GM19397 (cell line): ENCODE results near the gene INTS1.

Experiments
- ATAC-seq: cut with Tn5 transposase; IDR thresholded peaks from one replicate; pipeline ENCODE4 v1.9.1; 2021; ENCODE audit warnings: mild to moderate bottlenecking, moderate library complexity; ENCODE audit not compliant: unreplicated experiment

INTS1 gene

GRCh38 chr7:1508277-1508758 lies 4.1 kb upstream of the INTS1 start:
- no peak for ATAC-seq

- ATAC-seq, result no peak
These were observed 1.8 kb upstream of the INTS1 start for GRCh38 chr7:1505731-1506550.

GRCh38 chr7:1503390-1503789 lies 799 bp downstream of the INTS1 start:
- no peak for ATAC-seq

- no peak for ATAC-seq
These were observed 1.3 kb downstream of the INTS1 start for GRCh38 chr7:1502845-1503244.

GRCh38 chr7:1501487-1502270 lies 2.5 kb downstream of the INTS1 start:
- ATAC-seq, result no peak

DNA sequence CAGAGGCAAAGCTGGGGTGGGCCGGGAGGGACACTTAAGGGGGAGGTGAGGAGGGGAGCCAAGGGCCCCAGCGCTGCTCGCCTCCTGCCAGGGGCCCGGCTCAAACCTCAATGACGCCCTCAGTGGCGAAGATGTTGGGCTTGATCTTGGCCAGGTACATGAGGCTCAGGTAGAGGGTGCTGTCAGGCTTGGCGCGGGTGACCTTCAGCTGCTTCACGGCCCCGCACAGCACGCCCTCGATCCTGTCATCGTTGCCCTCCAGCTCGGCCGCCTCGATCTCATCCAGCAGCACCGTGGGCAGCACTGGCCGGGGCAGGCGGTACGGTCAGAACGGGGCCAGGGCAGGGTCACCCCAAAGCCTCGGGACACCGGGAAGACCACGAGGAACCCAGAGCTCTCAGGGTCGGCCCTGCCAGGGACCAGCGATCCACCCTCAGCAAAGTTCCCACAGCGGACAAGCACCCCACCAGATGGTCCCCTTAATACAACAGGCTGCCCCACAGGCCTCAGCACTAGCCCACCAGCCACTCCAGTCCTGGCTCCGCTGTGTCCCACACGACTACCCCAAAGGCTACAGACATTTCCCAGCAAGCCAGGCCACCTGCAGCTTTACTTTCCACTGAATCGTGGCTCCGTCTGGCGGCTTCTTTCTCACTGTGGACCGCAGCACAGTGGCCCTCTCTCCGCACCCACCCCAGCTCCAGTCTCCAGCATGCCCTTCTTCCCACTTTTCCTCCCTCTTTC lies 4.0 kb downstream of the INTS1 start:
- no peak for ATAC-seq

- ATAC-seq, result no peak
These were observed 4.7 kb downstream of the INTS1 start for GRCh38 chr7:1499367-1500029.

- no peak for ATAC-seq
These were observed 5.6 kb downstream of the INTS1 start for GRCh38 chr7:1498370-1499305.

GRCh38 chr7:1497293-1497927 lies 6.8 kb downstream of the INTS1 start:
- ATAC-seq, result no peak

DNA sequence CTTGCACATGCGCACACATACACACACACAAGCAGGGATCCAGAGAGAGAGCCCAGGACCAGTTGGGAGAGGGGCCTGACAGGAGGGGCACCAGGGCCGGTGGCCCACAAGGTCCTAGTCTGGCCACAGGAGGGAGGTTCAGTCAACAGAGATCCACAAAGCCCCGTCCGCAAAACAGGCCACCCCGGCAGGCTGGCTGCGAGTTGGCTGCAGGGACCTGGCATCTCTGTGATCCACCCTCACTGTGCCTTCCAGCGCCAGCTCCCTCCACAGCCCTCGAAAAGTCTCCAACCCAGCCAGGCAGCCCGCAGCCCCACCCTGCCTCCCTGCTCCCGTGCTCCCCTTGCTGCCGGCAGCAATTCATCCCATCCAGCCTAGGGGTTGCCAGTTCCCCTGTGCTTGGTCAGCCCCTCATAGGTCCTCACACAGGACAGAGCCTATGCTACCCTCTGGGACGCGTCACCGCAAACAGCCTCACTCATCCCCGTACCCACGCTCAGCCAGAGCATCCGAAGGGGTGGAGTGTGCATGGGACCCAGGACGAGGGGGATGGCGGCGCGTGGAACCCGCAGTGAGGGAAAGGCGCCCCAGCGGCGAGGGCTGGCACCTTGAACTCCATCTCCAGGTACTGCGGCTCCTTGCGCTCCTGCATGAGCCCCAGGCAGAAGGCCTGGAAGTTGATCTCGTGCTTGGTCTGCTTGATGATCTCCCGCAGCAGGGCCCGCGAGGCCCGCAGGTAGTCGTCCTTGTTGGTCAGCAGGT lies 7.5 kb downstream of the INTS1 start:
- ATAC-seq, result no peak

GRCh38 chr7:1495564-1496242 lies 8.5 kb downstream of the INTS1 start:
- ATAC-seq, result no peak

- no peak for ATAC-seq
These were observed 9.2 kb downstream of the INTS1 start for GRCh38 chr7:1494866-1495563.

- ATAC-seq, result no peak
These were observed 9.7 kb downstream of the INTS1 start for GRCh38 chr7:1494447-1494846.

GRCh38 chr7:1493571-1493970 lies 10.6 kb downstream of the INTS1 start:
- no peak for ATAC-seq

GRCh38 chr7:1493129-1493528 lies 11.1 kb downstream of the INTS1 start:
- ATAC-seq, result no peak

- no peak for ATAC-seq
These were observed 11.5 kb downstream of the INTS1 start for GRCh38 chr7:1492640-1493039.

DNA sequence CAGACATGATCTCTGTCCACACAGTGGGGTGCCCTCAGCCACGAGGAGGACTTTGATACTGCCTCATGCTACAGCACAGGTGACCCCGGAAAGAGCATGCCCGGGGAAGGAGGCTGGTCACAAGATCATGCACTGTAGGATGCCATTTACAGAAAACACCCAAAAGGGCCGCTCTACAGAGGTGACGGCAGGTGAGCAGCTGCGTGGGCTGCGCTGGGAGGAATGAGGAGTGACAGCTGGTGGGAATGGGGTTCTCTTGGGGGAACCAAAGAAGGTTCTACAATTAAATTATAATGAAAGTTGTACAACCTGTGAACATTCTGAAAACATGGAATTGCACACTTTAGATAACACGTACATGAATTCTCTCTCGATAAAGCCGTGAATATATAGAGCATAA lies 12.0 kb downstream of the INTS1 start:
- no peak for ATAC-seq
